ENCODE measurements around the gene MUC13. TPM values are rescaled to one million over a fixed set of nuclear protein-coding genes. Genes with fewer than 3 reads are reported as not detected.

The MUC13 gene, protein sequence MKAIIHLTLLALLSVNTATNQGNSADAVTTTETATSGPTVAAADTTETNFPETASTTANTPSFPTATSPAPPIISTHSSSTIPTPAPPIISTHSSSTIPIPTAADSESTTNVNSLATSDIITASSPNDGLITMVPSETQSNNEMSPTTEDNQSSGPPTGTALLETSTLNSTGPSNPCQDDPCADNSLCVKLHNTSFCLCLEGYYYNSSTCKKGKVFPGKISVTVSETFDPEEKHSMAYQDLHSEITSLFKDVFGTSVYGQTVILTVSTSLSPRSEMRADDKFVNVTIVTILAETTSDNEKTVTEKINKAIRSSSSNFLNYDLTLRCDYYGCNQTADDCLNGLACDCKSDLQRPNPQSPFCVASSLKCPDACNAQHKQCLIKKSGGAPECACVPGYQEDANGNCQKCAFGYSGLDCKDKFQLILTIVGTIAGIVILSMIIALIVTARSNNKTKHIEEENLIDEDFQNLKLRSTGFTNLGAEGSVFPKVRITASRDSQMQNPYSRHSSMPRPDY
- not detected in 2 replicates for total RNA-seq

GRCh38 chr3:124934577-124934976, at the start of gene MUC13:
Gene MUC13 (minus strand): TSS chr3:124934751. CDS start chr3:124934712, 39 bp downstream.

GRCh38 chr3:124887177-124887931, 47.2 kb downstream of the MUC13 start, which contains the start of gene ITGB5:
Gene ITGB5 (minus strand): TSS chr3:124887365. CDS start chr3:124887000, 365 bp downstream.

Other genes with a start within 250 kb of the MUC13 start
- gene UMPS, start 204.3 kb downstream of the MUC13 start, total RNA-seq = 16.9 and 36.9 TPM in 2 replicates
- gene ITGB5, start 47.4 kb downstream of the MUC13 start, total RNA-seq = 143 and 164 TPM in 2 replicates
- gene HEG1, start 121.2 kb upstream of the MUC13 start, total RNA-seq = 21.3 and 23.3 TPM in 2 replicates

Measured in subcutaneous preadipocyte (primary cell).